ENCODE measurements around the gene BHLHE40.

BHLHE40 gene

GRCh38 chr3:4983739-4984510, 4.7 kb downstream of the BHLHE40 start:
- peak; percentile 84 for DNase-seq (ENCODE audit: low spot score)

DNA sequence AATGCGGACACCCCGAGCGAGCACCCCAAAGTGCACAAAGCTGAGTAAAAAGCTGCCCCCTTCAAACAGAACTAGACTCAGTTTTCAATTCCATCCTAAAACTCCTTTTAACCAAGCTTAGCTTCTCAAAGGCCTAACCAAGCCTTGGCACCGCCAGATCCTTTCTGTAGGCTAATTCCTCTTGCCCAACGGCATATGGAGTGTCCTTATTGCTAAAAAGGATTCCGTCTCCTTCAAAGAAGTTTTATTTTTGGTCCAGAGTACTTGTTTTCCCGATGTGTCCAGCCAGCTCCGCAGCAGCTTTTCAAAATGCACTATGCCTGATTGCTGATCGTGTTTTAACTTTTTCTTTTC, 5.3 kb downstream of the BHLHE40 start:
- DNase-seq (ENCODE audit: low spot score): no peak

GRCh38 chr3:4985330-4986174, 6.3 kb downstream of the BHLHE40 start:
- DNase-seq (ENCODE audit: low spot score): no peak

DNA sequence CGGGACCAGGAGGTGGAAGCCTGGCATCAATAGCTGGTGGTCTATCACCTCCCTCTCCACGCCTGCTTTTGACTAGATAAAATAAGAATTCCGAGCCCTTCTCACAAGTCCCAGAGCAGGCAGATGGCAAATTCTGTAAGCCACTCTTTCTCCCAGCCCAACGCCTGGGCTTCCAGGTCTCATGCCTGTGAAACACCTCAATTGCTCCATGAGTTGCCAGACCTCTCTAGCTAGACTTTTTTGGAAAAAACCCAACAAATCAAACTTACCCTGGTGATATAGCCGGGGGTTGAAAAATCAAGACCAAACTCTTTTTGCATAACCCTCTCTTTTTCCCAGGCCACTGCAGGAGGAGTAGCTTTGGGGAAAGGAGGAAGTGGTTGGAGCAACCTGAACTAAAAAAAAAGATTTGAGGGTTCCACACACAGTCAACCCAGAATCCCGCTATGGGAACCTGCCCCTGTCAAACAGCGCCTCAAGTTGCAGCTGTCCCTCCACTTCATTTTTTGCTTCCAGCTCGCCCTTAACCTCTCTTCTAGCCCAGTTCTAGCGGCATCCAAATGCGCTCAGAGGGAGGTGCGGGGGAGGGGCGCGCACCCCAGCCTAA, 7.0 kb downstream of the BHLHE40 start:
- DNase-seq (ENCODE audit: low spot score): no peak

GRCh38 chr3:4986782-4987537, 7.7 kb downstream of the BHLHE40 start:
- DNase-seq (ENCODE audit: low spot score): peak; percentile 66

- no peak for DNase-seq (ENCODE audit: low spot score)
Measured at GRCh38 chr3:4987538-4988296, 8.5 kb downstream of the BHLHE40 start.

- DNase-seq (ENCODE audit: low spot score): no peak
Measured at GRCh38 chr3:4988983-4989834, 10.0 kb downstream of the BHLHE40 start.

GRCh38 chr3:4990069-4990468, 10.8 kb downstream of the BHLHE40 start:
- no peak for DNase-seq (ENCODE audit: low spot score)

DNA sequence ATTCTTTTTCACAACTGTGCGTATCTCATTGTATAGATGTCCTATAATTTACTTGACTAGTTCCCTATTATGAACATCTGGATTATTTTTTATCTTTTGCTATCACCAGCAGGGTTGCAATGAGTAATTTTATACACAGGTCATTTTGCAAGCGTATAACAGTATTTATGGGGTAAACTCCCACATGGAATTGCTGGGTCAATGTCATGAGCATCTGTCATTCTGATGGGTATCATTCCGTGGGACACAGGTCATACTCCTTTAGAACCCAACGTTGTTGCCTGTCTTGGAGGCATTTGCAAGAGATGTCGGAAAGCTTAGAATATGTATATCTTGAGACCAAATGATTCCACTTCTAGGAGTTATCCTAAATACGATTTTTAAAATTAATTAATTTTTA, 12.9 kb downstream of the BHLHE40 start:
- no peak for DNase-seq (ENCODE audit: low spot score)

DNA sequence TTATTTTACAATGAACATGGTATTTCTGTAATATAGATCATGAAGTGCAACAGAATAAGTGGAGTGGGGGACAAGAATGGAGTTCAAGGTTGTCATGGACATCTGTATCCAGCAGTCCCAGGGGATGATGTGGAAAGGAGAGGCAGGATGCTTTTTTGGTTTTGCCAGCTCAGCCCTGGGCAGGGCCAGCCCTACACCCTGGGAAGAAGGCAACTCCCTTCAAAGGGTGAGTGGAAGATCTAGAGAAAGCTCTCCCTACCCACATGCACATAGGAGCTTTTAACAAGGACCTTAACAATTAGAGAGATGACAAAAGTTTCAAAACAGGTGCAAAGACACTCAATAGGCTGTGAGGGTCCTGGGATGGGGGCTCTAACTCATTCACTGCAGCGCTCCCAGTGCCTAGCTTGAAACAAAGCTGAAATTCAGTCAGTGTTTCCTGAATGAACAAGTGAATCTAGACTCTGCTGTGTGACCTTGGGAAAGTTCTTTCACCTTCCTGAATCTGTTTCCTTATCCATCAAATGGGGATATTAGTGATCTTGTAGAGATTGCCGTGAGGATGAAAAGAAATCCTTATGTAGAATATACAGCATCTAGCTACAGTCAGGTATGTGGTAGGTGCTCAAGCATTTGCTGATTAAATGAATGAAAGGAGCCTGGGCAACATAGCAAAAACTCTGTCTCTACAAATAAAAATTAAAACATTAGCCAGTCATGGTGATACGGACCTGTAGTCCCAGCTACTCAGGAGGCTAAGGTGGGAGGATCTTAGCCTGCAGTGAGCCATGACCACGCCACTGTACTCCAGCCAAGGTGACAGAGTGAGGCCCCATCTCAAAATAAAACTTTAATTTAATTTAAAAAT, 14.3 kb downstream of the BHLHE40 start:
- no peak for DNase-seq (ENCODE audit: low spot score)

GRCh38 chr3:4994144-4994730, 15.0 kb downstream of the BHLHE40 start:
- no peak for DNase-seq (ENCODE audit: low spot score)

DNA sequence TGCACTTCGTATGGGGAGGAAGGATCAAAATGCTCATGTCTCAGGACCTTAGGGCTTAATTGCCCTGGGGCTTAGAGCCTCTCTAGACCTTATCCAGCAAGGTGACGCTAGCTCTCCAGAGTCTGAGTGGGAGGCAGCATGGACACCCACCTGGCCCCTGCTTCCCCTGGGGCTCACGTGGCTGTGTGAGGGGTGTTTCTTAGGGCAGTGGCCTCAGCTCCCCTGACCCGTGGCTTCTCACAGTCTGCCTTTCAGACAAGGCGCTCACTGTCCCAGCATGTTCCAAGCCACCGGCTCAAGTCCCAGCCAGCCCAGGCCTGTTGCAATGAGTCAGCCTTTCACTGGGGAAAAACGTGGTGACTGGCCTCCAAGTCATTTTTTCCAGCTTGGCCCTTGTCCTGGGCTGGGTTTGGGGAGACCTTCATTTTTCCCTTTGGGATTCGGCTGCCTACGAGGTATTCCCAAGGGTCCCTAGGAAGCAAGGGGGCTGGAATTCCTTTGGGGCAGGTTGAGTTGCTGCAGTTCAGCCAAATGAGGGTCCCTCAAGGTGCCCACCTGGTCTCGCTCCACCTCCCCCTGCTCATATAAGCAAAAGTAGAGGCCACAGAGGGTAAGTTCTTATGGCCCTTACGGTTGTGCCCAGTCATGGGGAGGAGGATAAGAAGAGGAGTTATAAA, 15.7 kb downstream of the BHLHE40 start:
- no peak for DNase-seq (ENCODE audit: low spot score)

- DNase-seq (ENCODE audit: low spot score): no peak
Measured at GRCh38 chr3:4995500-4996053, 16.3 kb downstream of the BHLHE40 start.

DNA sequence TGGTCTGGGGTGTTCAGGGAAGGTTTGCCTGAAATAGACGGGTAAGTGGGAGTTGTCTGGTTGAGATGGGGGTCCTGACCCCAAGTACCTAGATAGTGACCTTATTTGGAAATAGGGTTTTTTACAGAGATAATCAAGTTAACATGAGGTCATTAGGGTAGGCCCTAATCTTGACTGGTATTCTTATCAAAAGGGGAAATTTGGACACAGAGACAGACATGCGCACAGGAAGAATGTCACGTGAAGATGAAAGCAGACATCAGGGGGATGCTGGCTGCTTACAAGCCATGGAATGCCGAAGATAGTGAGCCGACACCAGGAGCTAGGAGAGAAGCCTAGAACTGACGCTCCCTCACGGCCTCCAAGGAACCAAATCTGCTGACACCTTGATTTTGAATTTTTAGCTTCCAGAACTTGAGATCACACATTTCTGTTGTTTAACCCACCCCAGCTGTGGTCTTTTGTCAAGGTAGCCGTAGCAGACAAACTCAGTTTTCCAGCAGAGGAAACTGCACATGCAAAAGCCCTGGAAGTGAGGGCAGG, 17.1 kb downstream of the BHLHE40 start:
- no peak for DNase-seq (ENCODE audit: low spot score)

DNA sequence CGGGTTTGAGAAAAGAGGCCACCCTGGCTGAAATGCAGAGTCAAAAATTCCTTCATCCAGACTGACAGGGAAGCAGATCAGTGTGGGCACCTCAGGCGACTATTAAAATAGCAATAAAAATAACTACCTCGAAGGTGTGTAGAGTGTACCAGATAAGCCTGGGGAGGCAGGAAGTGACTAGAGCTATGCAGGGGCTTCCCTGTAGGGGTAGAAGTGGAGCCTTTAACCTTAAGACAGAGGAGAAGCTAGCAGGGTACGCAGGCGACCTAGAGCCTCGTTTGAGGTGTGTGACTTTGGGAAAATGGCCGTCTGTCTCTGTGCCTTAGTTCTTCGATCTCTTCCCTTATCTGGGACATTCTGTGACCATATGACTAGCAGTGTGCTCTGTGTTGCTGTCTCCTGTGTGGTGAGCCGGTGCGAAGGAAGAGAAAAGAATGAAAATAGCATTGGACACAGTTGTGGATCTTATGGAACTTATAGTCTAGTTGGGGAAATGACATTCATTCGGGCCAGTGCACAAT, 17.6 kb downstream of the BHLHE40 start:
- DNase-seq (ENCODE audit: low spot score): no peak

GRCh38 chr3:4997946-4998345, 18.7 kb downstream of the BHLHE40 start:
- no peak for DNase-seq (ENCODE audit: low spot score)

GRCh38 chr3:4999531-5000184, 20.4 kb downstream of the BHLHE40 start:
- no peak for DNase-seq (ENCODE audit: low spot score)
